Measurements from ENCODE around the gene CPSF4L.

The CPSF4L gene

GRCh38 chr17:73272906-73273218 is 11.2 kb upstream of the CPSF4L start:
- no peak for TF ChIP-seq CTCF (IDR thresholded peaks at IDR 0.05; ENCODE audit: extremely low read depth, missing control alignments)
- DNase-seq (ENCODE audit: low spot score), result no peak

- DNase-seq (ENCODE audit: low spot score), result peak; percentile 85
- no peak for TF ChIP-seq CTCF (IDR thresholded peaks at IDR 0.05; ENCODE audit: extremely low read depth, missing control alignments)
These were observed 9.4 kb upstream of the CPSF4L start for GRCh38 chr17:73271072-73271471.

GRCh38 chr17:73269791-73270190 is 8.1 kb upstream of the CPSF4L start:
- no peak for DNase-seq (ENCODE audit: low spot score)
- TF ChIP-seq CTCF (IDR thresholded peaks at IDR 0.05; ENCODE audit: extremely low read depth, missing control alignments), result no peak

- TF ChIP-seq CTCF (IDR thresholded peaks at IDR 0.05; ENCODE audit: extremely low read depth, missing control alignments), result no peak
- no peak for DNase-seq (ENCODE audit: low spot score)
These were observed 7.6 kb upstream of the CPSF4L start for GRCh38 chr17:73269329-73269615.

GRCh38 chr17:73268582-73269328 is 7.1 kb upstream of the CPSF4L start:
- no peak for DNase-seq (ENCODE audit: low spot score)
- TF ChIP-seq CTCF (IDR thresholded peaks at IDR 0.05; ENCODE audit: extremely low read depth, missing control alignments), result no peak

- no peak for DNase-seq (ENCODE audit: low spot score)
- no peak for TF ChIP-seq CTCF (IDR thresholded peaks at IDR 0.05; ENCODE audit: extremely low read depth, missing control alignments)
These were observed 6.2 kb upstream of the CPSF4L start for GRCh38 chr17:73267648-73268537.

- no peak for TF ChIP-seq CTCF (IDR thresholded peaks at IDR 0.05; ENCODE audit: extremely low read depth, missing control alignments)
- no peak for DNase-seq (ENCODE audit: low spot score)
These were observed 5.1 kb upstream of the CPSF4L start for GRCh38 chr17:73266796-73267195.

Data from GM20000 (cell line).